Measurements from ENCODE around the gene SPTBN1. TPM values are rescaled to one million over a fixed set of nuclear protein-coding genes. Genes with fewer than 3 reads are reported as not detected.

SPTBN1 gene
- total and polyA plus RNA-seq, 2 of the 13 experiments (the other 11 are each of a cell fraction or from before 2014, with no cell fraction given), result 123 to 299 TPM

- TF ChIP-seq SIN3A (IDR thresholded peaks at IDR 0.05; ENCODE audit: borderline replicate concordance, low read depth, low read length) (no peak), CEBPG (CRISPR knock-in tag; IDR thresholded peaks at IDR 0.05) (peak; percentile 88), ZNF329 (CRISPR knock-in tag; IDR thresholded peaks at IDR 0.05; ENCODE audit: low read depth) (0 out of 2 replicates have a peak, but pooled peaks have one; percentile 19), ARNTL (CRISPR knock-in tag; IDR thresholded peaks at IDR 0.05) (peak; percentile 75), SNAPC2 (CRISPR knock-in tag; IDR thresholded peaks at IDR 0.05) (no peak), ZNF724P (CRISPR knock-in tag; IDR thresholded peaks at IDR 0.05; ENCODE audit: borderline replicate concordance) (no peak), SMARCE1 (IDR thresholded peaks at IDR 0.05; ENCODE audit: borderline replicate concordance) (no peak), ZNF234 (CRISPR knock-in tag; conservative IDR thresholded peaks at IDR 0.05) (no peak), KIAA2018 (CRISPR knock-in tag; IDR thresholded peaks at IDR 0.05; ENCODE audit: borderline replicate concordance) (no peak), KAT8 (CRISPR knock-in tag; IDR thresholded peaks at IDR 0.05) (0 out of 2 replicates have a peak, but pooled peaks have one; percentile 41), KDM6A (CRISPR knock-in tag; IDR thresholded peaks at IDR 0.05; ENCODE audit: low read depth) (no peak), HHEX (CRISPR knock-in tag; IDR thresholded peaks at IDR 0.05) (peak; percentile 38; the same call in 1 of the 2 replicates)
These were observed 118.2 kb downstream of the SPTBN1 start (continued) for GRCh38 chr2:54574107-54574859.
